Measurements from ENCODE around the gene TTC13. TPM values are rescaled to one million over a fixed set of nuclear protein-coding genes. Genes with fewer than 3 reads are reported as not detected.
A peak's percentile ranks its signal among the peaks of the same experiment; 100 is the strongest.

Gene TTC13
- total RNA-seq, 1 donor = 15.1 TPM

DNA sequence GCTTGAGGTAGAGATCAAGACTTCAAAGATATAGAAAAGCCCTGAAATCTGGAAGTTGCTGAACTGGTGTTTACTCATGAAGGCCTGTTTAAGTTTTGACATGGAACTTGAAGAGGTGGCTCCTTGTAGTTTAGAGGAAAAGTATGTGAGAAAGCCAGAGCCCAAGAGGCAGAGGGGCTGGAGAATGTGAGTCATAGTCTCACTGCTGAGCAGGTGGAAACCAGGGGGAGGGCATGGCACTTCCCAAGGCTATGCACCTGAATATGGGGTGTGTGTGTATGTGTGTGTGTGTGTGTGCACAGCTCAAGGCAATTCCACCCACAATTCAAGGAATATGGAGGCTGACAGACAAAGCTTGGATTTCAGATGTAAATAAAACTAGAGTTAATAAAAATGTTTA is 63.6 kb downstream of the TTC13 start:
- no peak overlapping the region for H3K4me3 ChIP-seq (ENCODE audit: low read depth, low read length)
- DNase-seq (ENCODE audit: low read depth) = no peak
- TF ChIP-seq, protein P1, sequence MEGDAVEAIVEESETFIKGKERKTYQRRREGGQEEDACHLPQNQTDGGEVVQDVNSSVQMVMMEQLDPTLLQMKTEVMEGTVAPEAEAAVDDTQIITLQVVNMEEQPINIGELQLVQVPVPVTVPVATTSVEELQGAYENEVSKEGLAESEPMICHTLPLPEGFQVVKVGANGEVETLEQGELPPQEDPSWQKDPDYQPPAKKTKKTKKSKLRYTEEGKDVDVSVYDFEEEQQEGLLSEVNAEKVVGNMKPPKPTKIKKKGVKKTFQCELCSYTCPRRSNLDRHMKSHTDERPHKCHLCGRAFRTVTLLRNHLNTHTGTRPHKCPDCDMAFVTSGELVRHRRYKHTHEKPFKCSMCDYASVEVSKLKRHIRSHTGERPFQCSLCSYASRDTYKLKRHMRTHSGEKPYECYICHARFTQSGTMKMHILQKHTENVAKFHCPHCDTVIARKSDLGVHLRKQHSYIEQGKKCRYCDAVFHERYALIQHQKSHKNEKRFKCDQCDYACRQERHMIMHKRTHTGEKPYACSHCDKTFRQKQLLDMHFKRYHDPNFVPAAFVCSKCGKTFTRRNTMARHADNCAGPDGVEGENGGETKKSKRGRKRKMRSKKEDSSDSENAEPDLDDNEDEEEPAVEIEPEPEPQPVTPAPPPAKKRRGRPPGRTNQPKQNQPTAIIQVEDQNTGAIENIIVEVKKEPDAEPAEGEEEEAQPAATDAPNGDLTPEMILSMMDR (IDR thresholded peaks at IDR 0.05; ENCODE audit: insufficient read depth, low read length) = no peak

DNA sequence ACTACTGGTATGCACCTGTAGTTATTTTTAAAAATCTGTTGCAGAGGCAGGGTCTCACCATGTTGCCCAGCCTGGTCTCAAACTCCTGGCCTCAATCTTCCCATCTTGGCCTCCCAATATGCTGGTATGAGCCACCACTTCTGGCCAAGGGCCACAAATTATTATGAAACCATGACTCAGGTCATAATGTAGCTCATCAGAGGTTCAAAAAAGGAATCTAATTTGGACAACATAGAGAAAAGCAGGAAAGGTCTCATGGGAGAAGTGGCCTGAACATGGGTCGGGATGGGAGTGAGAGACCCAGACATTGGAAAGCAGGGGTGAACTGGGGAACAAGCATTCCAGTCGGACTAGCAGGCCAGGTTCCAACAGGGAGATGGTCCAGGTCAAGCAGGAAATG is 65.2 kb downstream of the TTC13 start:
- H3K4me3 ChIP-seq (ENCODE audit: low read depth, low read length) = no peak overlapping the region
- DNase-seq (ENCODE audit: low read depth) = peak; percentile 68
- TF ChIP-seq, protein P1 (IDR thresholded peaks at IDR 0.05; ENCODE audit: insufficient read depth, low read length) = no peak

DNA sequence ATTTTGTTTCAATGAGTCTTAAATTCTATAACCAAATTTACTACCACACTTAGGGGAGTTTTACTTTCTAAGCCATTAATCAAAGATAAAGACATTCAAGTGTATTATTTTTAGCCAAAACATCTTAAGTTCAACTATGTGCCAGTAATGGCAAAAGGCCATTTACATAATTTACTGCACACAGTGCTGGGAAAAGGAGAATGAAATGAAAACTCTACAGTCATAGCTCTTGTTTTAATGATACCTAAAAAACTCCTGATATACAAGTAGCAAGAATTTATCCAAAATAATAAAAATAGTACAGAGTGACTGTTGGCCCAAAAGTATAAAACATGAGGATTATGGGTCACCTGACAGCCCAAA is 67.9 kb downstream of the TTC13 start:
- DNase-seq (ENCODE audit: low read depth) = peak; percentile 91
- no peak overlapping the region for H3K4me3 ChIP-seq (ENCODE audit: low read depth, low read length)
- TF ChIP-seq, protein P1 (IDR thresholded peaks at IDR 0.05; ENCODE audit: insufficient read depth, low read length) = no peak

DNA sequence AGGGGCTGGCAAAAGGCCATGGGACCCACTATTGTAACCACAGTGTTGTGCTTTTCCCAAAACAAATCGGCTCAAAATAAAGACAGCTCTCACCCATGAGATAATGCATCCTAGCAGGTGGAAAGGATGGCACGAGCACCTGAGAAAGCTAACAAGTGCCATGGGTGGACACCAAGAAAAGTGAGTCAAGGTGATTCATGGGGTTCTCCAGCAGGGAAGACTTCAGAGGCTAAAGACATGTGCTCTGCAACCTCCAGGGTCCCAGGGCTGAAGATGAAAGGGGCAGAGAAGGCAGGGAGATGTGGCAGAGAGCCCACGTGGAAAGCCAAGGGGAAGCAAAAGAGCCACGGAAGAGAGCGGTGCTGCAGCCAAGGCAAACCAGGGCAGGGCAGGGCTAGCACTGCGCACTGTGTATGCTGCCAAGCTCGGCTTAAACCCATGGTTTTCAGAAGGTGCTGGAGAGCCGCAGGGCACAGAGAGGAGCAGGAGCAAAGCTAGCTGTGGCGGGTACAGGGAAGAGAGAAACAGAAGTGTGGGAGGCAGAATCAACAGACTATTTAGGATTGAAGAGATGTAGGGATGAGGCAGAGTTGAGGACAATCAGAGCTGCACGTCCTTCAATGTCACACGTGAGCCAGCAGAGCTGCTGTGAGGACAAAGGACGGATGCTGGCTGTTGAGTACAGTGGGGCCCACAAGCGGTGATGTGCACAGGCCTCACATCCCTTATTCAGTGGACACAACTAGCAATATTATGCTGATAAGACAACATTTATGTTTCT is 68.5 kb downstream of the TTC13 start:
- no peak for DNase-seq (ENCODE audit: low read depth)
- TF ChIP-seq, protein P1 (IDR thresholded peaks at IDR 0.05; ENCODE audit: insufficient read depth, low read length) = no peak

DNA sequence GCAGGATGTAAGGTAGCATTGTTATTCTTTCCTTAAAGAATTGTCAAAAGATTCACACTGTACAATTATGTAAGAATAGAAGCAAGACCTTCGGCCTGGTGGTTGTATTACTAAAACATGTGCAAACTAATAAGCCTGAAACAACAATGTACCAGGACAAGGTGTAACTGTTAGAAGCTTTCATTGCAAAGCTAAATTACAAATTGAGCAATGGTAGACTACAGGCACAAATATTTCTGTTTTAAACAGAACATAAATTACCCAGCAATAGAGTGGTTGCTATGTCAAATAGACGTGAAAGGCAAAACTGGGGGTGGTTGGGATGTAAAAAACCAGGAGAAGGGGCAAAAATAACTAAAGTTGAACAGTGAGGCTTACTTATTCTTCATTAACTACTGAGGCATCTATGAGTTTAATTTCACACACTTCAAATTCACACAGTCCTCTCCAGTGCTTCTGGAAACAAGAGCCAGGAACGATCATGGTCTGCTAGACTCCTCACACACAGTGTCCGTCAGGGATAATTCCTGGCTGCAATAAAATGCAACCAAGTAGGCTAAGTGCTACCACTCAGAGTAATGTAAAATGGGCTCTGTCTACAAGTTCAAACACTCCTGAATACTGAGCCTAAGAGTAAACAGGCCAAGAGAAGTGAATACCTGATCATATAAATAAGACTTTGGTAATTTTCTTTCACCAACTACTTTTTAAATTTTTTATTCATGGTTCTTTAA is 71.0 kb downstream of the TTC13 start:
- TF ChIP-seq, protein P1 (IDR thresholded peaks at IDR 0.05; ENCODE audit: insufficient read depth, low read length) = no peak
- H3K4me3 ChIP-seq (ENCODE audit: low read depth, low read length) = no peak overlapping the region
- no peak for DNase-seq (ENCODE audit: low read depth)

More for the DNA sequence above, 68.5 kb downstream of the TTC13 start:
- H3K4me3 ChIP-seq (ENCODE audit: low read depth, low read length) = no peak overlapping the region

DNA sequence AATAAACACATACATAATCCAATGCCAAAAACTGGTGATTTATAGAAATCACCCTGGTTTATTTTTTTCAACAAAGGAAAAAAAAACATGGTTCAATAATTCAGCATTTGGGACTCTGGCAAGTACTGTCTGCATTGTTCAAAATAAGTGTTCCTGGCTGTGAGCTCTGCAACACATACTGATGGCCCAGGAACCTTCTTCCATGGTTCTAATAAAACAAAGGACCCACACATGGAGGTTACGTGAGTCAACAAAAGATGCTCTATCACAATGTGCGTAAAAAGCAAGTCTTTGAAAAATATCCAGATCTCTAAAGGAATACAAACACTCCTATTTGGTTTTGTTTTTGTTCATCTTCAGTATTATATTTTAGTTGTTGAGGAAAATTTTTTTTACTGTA is 72.4 kb downstream of the TTC13 start:
- no peak overlapping the region for H3K4me3 ChIP-seq (ENCODE audit: low read depth, low read length)
- TF ChIP-seq, protein P1 (IDR thresholded peaks at IDR 0.05; ENCODE audit: insufficient read depth, low read length) = no peak
- DNase-seq (ENCODE audit: low read depth) = no peak
